CD4-positive, alpha-beta T cell treated with Interleukin-4 for 1 hour (primary cell): ENCODE measurements around the gene NUDT2.
A peak's percentile ranks its signal among the peaks of the same experiment; 100 is the strongest.
"Not testable (repeated sequence)": the region's sequence is repeated elsewhere in the genome, so short reads cannot be mapped to it uniquely, and the experiment has no call there.

Source experiments
- DNase-seq, 2 donors: peaks; one replicate each; pipeline ENCODE4 v3.0.0-alpha.2; 2020 to 2022

The NUDT2 gene

DNA sequence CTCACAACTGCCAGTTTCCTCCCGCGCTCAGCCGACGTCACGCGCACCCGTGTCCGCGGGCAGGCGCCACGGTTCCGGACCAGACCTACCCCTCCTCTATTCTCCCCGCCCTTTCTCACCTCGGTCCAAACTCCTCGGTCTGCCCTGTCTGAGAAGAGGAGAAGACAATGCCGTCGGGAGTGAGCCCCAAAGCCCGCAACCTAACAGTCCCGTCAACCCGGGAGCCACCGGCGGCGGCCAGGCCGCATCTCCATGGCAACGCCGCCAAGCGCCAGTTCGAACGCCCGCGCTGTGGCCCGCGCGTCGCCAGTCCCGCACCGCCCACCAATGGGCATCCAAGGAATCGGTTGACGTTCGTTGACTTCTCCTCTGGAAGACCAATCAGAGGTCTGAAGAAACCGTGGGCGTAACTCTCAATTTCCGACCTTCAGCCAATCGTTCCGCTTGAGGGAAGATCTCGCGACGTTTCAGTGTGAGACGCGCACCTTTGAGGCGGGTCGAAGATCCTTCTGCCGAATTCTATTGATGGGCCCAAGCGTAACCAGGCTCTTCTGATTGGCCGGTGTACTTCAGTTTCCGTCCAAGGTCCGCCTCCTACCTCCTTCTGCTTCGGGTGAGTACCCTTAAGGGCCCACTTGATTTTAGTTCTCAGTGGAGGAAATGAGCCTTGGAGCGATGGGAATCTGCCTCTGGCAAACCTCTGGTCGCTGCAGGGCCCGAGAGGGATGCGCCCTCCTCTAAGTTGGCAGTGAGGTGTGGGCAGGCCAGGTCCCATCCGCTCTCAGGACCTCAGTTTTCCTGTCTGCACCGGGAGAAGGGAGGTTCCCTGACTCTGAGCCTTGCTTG lies at the start of gene NUDT2, which contains the start of gene KIF24:
TSS of gene NUDT2 (plus strand) at position 583 of the 846 bp plus-strand sequence. CDS start 9,471 bp downstream, outside the sequence.
TSS of gene KIF24 (minus strand) at position 282 of the 846 bp plus-strand sequence. CDS start 17,922 bp downstream, outside the sequence.
- DNase-seq = peak; percentile 99

DNA sequence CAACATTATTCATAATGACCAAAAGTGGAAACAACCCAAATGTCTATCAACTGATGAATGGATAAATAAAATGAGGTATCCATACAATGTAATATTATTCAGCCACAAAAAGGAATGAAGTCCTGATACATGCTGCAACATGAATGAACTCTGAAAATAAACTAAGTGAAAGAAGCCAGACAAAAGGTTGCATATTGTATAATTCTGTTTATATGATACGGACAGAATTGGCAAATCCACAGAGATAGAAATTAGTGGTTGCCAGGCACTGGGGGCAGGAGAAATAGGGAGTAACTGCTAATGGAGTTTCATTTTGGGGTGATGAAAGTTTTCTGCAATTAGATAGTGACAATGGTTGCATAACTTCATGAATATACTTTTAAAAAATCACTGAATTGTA lies 47.3 kb upstream of the NUDT2 start:
- DNase-seq = no peak

DNA sequence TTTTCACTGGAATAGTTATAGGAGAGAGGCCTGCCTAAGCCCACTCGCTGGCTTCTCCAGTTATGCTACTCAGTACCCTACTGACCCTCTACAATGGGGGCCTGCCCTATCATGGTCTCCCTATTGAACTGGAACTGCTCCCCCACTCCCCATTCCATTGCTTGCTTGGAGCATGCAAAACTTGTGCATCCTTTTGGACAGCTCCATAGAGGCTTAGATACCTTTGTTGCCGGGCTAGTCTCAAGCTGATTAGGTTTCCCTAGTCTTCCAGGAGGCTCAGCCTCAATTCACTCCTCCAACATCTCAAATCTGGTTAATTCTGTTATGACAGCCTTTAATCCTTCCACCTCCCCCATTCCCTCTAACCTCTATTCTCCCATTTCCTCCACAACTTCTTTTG lies 40.2 kb upstream of the NUDT2 start:
- no peak for DNase-seq

DNA sequence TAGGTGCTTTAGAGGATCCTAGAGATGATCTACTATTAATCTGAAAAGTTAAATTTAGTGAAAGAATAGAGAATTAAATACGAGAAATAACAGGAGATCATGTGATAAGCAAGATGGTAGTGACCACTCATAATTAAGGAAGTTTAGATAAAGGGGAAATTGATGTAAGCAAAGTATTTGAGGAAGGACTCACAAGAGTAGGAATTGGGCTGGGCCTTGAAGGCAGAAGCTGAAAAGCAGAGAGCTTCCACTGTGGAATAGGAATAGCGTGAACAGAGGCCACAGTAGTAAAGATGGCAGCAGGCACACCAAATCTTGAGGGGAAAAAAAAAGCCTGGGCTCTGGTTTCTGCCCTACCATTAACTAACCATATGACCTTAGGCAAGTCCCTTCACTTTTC lies 38.3 kb upstream of the NUDT2 start:
- DNase-seq = peak in 1 of 2 donors; percentile 12

DNA sequence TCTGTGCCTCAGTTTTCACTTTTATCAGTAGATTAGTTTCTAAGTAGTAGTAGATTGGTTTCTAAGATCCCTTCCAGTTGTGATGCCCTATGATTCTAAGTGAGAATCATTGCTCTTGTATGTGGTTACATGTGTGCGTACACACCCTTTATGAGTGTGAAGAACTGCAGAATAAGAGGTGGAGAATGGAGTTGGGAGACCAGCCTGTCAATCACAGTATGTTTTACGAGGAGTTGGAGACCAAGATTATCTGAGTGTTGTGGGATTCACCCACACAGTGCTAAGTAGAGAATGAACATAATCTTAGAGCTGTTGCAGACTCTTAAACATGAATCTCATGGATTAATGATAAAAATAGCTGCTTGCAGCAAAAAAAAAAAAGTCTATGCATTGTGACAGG lies 37.9 kb upstream of the NUDT2 start:
- no peak for DNase-seq

DNA sequence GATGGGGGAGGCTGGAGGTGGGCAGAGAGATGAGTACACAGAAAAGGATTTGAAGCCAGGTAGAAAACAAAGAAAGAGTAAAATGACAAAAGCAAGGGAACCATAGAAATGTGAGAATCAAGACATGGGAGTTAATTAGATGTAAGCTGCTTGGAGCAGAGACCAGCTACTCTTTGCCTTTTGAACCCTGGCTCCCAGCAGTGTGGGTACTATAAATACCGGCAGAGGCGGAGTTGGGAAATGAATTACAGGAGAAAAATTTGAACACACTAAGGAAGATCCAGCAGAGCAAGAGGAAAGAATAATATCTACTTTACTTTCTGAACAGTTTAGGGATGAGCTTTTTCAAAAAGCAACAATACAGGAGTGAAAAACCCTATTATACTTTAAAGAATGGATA lies 36.8 kb upstream of the NUDT2 start:
- no peak for DNase-seq

DNA sequence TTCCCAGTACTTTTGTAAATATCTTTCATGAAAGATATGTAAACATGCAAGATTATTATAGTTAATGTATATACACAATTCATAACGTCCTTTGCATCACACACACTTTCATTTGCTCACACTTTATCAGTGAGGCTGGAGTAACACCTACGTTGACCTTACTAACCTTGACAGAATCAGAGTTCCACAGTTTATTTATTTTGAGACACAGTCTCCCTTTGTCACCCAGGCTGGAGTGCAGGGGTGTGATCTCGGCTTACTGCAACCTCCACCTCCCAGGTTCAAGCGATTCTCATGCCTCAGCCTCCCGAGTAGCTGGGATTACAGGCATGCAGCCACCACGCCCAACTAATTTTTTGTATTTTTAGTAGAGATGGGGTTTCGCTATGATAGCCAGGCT lies 28.3 kb upstream of the NUDT2 start:
- DNase-seq = not testable (repeated sequence)

DNA sequence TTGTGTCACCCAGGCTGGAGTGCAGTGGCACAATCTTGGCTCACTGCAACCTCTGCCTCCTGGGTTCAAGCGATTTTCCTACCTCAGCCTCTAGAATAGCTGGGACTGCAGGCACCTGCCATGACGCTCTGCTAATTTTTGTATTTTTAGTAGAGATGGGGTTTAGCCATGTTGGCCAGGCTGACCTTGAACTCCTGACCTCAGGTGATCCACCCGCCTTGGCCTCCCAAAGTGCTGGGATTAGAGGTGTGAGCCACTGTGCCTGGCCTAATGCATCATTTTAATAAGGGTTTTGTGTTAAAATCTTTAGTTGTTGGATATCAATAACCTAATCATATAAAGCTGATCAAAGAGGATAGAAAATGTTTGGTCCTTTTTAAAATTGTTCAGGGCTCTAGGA lies 21.1 kb upstream of the NUDT2 start:
- DNase-seq = not testable (repeated sequence)

DNA sequence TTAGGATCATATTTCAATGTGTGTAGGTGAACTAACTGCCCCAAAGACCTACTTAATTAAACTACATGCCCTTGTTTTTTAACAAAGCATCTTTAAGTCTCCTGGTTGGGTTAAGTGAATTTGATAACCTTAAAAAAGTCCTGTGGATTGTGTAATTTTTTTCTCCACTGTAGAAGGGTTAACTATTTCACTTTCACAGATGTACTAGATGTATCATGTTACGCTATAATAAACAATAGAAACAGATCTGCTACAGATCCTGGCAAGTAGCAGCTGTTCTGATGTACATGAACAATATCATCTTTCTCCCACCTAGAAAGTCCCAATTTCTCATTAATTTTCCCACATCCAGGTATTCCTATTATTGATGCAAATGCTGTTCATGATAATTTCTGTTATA lies 19.2 kb upstream of the NUDT2 start:
- DNase-seq = no peak

DNA sequence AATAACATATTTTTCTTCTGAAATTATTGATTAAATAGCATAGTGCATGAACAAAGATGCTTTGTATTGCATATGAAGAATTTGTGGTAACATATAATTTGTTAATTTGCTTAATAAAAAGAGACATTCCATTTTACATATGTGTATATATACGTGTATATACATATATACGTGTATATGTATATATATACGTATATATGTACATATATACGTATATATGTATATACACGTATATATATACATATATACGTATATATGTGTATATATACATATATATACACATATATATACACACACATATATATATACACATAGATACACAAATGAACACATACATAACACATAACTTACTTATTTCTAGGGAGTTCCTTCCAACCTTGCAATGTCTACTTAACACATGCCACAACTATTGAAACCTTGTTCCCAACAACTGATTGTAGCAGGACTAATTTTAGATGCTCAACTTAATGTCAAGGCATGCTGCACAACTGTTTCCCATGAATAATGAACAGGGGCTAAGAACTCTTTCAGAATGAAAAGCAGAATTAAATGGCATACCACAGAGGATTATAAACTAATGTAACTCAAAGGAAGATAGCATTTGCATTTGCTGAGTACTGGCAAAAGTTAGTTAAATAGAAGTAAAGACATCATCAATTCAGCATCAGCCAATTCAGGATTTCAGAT lies 17.7 kb upstream of the NUDT2 start:
- no peak for DNase-seq

DNA sequence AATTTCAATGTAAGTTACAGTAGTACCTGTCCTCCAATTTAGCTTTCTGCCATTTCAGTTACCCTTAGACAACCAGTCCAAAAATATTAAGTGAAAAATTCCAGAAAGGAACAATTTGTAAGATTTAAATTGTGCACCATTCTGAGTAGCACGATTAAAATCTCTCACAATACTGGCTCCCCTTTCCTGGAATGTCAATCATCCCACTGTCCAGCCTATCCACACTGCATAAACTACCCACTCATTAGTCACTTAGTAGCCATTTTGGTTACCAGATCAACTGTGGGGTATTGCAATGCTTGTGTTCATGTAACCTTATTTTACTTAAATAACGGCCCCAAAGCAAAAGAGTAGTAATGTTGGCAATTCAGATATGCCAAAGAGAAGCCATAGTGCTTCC lies 11.9 kb upstream of the NUDT2 start:
- DNase-seq = no peak

DNA sequence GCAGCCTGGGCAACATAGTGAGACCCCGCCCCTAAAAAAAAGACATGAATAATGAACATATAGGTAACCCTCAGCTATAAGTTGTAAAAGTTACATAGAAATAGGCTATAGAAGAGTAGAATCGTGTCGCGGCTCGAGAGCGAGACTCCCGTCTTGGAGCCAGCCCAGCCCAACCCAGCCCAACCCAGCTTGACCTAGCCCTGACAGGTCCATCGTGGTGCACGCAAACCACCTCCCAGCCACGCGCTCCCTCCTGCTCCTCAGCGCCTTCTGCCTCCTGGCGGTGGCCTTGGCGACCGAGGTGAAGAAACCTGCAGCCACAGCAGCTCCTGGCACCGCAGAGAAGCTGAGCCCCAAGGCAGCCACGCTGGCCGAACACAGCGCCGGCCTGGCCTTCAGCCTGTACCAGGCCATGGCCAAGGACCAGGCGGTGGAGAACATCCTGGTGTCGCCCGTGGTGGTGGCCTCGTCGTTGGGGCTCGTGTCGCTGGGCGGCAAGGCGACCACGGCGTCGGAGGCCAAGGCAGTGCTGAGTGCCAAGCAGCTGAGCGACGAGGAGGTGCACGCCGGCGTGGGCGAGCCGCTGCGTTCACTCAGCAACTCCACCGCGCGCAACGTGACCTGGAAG lies 11.1 kb upstream of the NUDT2 start:
- DNase-seq = no peak

DNA sequence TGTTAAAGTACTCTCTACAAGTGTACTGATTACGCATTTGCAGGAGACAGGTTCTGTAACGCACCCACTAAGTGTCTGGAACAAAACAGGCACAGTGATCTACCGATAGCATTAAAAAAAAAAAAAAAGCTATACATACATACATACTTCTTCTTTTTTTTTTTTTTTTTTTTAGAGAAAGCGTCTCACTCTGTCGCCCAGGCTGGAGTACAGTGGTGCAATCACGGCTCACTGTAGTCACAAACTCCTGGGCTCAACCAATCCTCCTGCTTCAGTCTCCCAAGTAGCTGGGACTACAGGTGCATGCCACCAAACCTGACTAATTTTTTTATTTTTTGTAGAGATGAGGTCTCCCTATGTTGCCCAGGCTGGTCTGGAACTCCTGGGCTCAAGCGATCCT lies 7.9 kb upstream of the NUDT2 start:
- no peak for DNase-seq

DNA sequence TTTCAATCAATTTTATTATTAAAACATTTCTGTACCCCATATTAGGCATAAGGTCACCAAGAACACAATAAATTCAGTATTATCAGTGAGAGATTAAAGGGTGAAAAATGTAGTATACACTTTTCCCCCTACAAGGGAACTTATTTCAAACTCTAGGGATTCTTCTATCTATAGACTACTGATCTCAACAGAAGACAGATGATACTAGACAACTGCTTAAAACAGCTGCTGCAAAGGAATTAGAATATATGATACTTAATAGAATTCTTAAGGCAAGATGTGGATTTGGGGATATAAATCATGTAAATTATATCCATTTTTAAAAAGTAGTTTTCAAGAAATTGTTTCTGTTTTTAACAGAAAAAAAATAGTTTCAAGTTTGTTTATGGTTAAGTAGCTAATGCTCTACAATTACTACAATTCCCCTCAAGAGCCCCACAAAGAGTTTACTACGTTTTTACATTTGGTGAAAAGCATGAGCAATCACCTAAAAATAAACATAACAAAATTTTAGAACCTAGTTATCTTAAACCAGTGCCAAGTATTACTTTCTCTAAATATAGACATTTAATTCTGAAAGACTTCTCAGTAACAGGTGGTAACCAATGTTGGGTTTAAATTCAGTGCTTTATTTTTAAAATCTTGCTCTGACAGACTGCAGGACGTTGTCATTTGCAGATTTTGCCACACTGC lies 6.3 kb upstream of the NUDT2 start:
- no peak for DNase-seq

DNA sequence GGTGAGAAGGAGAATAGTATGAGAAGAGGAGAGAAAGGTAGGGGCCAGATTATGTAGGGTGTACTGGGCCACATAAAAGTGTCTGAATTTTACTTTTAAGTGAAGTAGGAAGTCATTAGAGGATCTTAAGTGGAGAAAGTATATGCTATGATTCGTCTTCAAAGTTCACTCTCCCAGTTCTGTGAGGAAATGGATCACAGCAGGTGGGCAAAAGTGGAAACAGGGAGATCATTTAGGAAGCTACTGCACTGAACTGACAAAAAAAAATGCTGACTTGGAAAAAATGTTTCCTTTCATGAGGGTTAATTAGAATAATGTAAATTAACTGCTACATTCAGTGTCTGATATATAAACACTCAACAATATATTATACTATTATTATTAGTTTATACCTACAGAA lies 2.7 kb upstream of the NUDT2 start:
- DNase-seq = no peak

DNA sequence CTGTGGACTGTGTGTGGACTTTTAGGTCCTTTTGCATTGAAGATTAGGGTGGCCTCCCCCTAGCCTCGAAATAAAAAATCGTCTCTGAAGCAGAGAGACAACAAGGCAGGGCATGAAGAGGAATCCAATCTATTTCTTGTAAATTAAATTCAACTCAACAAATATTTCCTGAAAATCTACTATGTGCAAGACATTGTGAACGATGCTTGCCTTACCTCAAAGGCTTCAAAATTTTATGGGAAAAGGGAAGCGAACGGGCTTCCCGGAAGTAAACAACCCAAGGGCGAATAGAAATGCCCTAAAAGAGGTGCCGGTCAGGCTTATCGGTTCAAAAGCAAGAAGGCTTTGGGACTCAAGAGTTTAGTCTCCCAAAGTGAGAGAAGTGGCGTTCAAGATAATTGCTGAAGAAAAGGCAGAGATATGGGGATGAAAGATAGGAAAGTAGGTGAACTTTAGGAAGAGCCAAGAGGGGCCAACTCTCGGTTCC lies 826 bp upstream of the NUDT2 start:
- no peak for DNase-seq

DNA sequence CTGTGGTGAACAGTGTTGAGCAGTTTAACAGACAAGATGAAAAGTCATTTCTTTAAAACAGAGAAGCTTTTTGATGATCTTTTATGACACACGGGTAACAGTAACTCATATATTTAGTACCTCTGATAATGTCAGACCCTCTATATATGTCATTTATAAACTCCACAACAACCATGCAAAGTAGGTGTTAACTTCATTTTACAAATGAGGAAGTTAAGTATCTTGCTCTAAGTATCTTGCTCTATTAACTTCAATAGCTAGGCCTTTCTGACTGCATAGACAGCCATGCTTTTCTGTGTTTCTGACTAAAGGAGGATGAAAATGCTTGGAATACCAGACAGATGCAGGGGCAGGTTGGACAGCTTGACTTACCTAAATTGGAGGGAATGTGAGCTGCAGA lies 1.8 kb downstream of the NUDT2 start:
- DNase-seq = no peak

DNA sequence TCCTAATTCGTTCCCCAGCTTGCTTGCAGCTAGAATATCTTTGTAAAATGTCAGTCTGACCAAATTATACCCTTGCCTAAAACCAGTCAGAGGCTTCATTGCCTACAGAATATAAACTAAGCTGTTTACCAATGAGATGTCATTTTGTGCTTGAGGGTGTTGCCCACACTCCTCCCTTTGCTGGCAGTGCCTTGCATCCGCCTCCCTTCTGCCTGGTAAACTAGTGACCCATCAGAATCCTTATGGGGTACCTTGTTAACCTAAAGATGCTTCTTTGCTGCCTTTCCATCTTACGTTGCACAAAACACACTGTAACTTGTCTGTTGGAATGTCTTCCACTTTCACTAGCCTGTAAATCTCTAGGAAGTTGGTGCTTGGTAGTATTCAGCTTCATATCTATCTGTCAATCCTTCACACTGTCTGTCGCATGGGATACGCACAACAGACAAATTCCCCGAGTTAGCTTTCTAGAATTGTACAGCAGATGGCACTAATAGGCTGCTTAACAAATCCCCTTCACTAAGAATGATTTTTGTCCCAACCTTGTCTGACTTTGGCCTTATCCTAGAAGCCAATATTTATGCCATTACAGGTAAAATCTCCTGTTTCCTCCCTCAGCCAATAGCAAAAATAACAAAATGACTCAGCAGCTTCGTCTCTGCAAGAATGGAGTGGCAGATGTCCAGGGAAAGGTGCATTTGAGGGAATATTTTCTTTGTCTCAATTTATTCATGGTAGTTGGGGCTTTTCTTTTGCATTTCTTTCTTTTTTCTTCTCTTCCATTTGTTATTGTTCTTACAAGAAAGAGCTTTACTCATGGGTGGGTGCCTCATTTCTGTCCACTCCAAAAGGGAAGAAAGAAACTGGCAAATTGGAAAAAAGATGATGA lies 3.0 kb downstream of the NUDT2 start:
- peak in 1 of 2 donors; percentile 51 for DNase-seq

DNA sequence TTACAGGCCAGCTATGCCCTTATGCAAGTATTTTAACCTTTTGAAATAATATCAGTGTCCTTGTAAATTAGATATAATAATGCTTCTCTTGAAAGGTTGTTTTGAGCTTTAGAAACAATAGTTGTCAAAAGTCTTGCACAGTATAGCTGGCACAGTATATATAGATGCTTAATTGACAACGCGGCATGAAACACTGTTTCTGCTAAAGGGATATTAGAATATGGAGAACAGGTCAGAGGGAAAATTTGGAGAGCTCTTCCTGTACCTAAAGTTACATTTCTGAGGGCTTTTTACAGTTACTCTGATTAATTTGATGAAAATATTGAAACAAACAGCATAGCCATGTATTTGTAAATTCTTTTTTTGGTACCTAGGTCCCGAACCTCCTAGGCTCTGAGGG lies 4.5 kb downstream of the NUDT2 start:
- DNase-seq = no peak

DNA sequence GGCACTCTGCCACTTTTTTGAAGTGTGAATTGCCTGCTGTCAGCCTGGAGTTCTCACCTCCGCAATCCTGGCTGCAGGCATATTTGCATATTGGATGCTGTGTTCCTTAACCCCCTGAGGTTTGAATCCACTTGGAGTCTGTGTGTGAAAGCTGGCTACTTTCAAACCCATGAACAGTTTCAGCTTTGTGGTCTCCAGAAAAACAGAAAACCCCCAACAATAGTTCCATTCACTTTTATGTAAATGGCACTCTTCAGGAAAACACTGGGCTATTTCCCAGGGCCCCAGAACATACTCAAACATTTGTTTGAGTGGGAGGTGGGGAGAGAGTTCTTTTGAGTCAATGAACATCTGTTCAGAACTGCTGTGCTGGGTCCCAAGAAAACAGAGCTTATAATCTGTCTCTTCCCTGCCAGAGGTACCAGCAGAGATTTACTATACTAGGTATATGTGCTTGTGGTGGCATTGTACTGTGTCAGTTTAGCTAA lies 5.0 kb downstream of the NUDT2 start:
- no peak for DNase-seq

DNA sequence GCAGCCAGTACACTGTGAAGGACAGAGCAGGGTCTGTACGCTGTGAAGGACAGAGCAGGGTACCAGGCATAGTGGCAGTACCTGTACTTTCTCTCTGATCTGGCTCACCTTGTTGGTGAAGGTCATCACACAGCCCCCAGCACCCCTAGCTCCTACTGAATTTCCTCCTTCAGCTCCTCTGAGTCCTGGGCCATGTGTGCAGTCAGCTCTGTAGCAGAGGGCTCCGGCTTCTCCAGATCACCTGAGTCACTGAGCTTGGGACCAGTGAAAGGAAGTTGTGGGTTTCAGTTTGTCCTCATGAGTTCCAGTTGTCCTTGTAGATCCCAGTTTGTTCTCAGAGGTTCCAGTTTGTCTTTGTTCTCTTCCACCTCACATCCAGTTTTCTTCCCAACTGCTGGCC lies 5.5 kb downstream of the NUDT2 start:
- DNase-seq = no peak

DNA sequence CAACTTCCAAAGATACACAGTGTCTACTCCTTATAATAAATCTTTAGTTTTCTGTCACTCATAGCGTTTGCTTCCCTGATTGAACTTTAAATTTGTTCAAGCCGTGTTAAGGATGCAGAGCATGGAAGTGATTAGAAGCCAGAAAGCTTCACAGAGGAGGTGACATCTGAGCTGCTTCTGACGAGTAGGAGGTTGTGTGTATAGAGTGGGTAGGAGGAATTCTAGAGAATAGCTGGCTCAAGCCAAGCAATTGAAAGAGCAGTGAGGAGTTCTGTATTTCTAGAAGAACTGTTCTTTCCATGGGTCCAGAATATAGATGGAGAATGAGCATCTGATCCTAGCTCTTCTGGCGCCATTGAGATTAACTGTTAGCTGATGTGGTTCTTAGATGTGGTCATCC lies 6.0 kb downstream of the NUDT2 start:
- DNase-seq = no peak
